Stimulated activated naive CD8-positive, alpha-beta T cell treated with anti-CD3 and anti-CD28 coated beads, Interleukin-15, amount 100 ng/mL, for 72 hours (primary cell): Measurements from ENCODE around the gene DKK2.
A peak's percentile ranks its signal among the peaks of the same experiment; 100 is the strongest.
"Not testable (repeated sequence)": the region's sequence is repeated elsewhere in the genome, so short reads cannot be mapped to it uniquely, and the experiment has no call there.

Source experiments
- ATAC-seq: fragments of 150-1000 bp; cut with Tn5 transposase; 2 replicates; pipeline ENCODE4 v1.10.0; 2021; ENCODE audit warnings: mild to moderate bottlenecking, moderate library complexity
- DNase-seq, 2 donors: peaks; one replicate each; pipeline ENCODE4 v3.0.0; 2021 to 2022
- H3K27ac Mint-ChIP-seq, 2 donors: one replicate each; pipeline ENCODE4 v1.8.0; 2022; ENCODE audit warnings: mild to moderate bottlenecking in 2 of 2, mixed read lengths in 2 of 2, moderate library complexity in 2 of 2
- H3K27me3 Mint-ChIP-seq: one replicate; pipeline ENCODE4 v1.8.0; 2022; ENCODE audit warnings: mixed read lengths
- H3K4me1 Mint-ChIP-seq: one replicate; pipeline ENCODE4 v1.8.0; 2022; ENCODE audit warnings: mild to moderate bottlenecking, mixed read lengths
- H3K4me3 Mint-ChIP-seq, 2 donors: one replicate each; pipeline ENCODE4 v1.8.0; 2022; ENCODE audit warnings: mild to moderate bottlenecking in 2 of 2, mixed read lengths in 2 of 2, moderate library complexity in 1 of 2
- H3K9me3 Mint-ChIP-seq, 2 donors: one replicate each; pipeline ENCODE4 v1.8.0; 2022; ENCODE audit warnings: mixed read lengths in 2 of 2

Gene DKK2

GRCh38 chr4:106981431-106981830 lies 54.7 kb downstream of the DKK2 start:
- H3K4me1 Mint-ChIP-seq = no peaks in the 10 kb centered on the region
- no peak overlapping the region for H3K4me3 Mint-ChIP-seq
- H3K27me3 Mint-ChIP-seq = no peaks in the 10 kb centered on the region
- DNase-seq (no peak), ATAC-seq (no peak)
- H3K27ac Mint-ChIP-seq = no peak overlapping the region
- peaks cover 0 to 7% of the 10 kb centered on the region in 2 donors for H3K9me3 Mint-ChIP-seq

- Mint-ChIP-seq H3K4me3 (no peak overlapping the region), H3K9me3 (peaks cover 4 to 19% of the 10 kb centered on the region in 2 donors), H3K27me3 (no peaks in the 10 kb centered on the region), H3K4me1 (no peaks in the 10 kb centered on the region), H3K27ac (no peak overlapping the region)
- DNase-seq = no peak
- ATAC-seq = no peak
Measured at GRCh38 chr4:106979476-106979875, 56.6 kb downstream of the DKK2 start.

GRCh38 chr4:106978046-106978774 lies 57.9 kb downstream of the DKK2 start:
- Mint-ChIP-seq H3K27me3 (no peaks in the 10 kb centered on the region), H3K4me3 (no peak overlapping the region), H3K9me3 (peaks cover 7 to 24% of the 10 kb centered on the region in 2 donors), H3K4me1 (no peaks in the 10 kb centered on the region), H3K27ac (no peak overlapping the region)
- DNase-seq = no peak
- ATAC-seq = no peak

- DNase-seq (no peak), ATAC-seq (no peak)
- H3K4me1 Mint-ChIP-seq = no peaks in the 10 kb centered on the region
- H3K9me3 Mint-ChIP-seq = peaks cover 7 to 30% of the 10 kb centered on the region in 2 donors
- no peak overlapping the region for H3K27ac Mint-ChIP-seq
- no peak overlapping the region for H3K4me3 Mint-ChIP-seq
- H3K27me3 Mint-ChIP-seq = no peaks in the 10 kb centered on the region
Measured at GRCh38 chr4:106971636-106972035, 64.5 kb downstream of the DKK2 start.

- Mint-ChIP-seq H3K27ac (no peak overlapping the region), H3K4me3 (no peak overlapping the region), H3K4me1 (no peaks in the 10 kb centered on the region), H3K9me3 (peaks cover 0 to 13% of the 10 kb centered on the region in 2 donors), H3K27me3 (no peaks in the 10 kb centered on the region)
- no peak for ATAC-seq
- no peak for DNase-seq
Measured at GRCh38 chr4:106967892-106968291, 68.2 kb downstream of the DKK2 start.

GRCh38 chr4:106953036-106953705 lies 82.9 kb downstream of the DKK2 start:
- Mint-ChIP-seq H3K4me1 (no peaks in the 10 kb centered on the region), H3K27ac (no peak overlapping the region), H3K4me3 (no peak overlapping the region), H3K9me3 (peaks cover 0 to 4% of the 10 kb centered on the region in 2 donors), H3K27me3 (no peaks in the 10 kb centered on the region)
- DNase-seq (no peak), ATAC-seq (no peak)

- ATAC-seq = no peak
- peaks cover 0 to 4% of the 10 kb centered on the region in 2 donors for H3K9me3 Mint-ChIP-seq
- no peak overlapping the region for H3K27ac Mint-ChIP-seq
- DNase-seq = no peak
- no peaks in the 10 kb centered on the region for H3K4me1 Mint-ChIP-seq
- no peak overlapping the region for H3K4me3 Mint-ChIP-seq
- H3K27me3 Mint-ChIP-seq = no peaks in the 10 kb centered on the region
Measured at GRCh38 chr4:106951891-106952290, 84.2 kb downstream of the DKK2 start.

- ATAC-seq (no peak), DNase-seq (no peak)
- H3K4me1 Mint-ChIP-seq = no peaks in the 10 kb centered on the region
- no peaks in the 10 kb centered on the region for H3K27me3 Mint-ChIP-seq
- no peak overlapping the region for H3K27ac Mint-ChIP-seq
- H3K9me3 Mint-ChIP-seq = no peaks in the 10 kb centered on the region
- no peak overlapping the region for H3K4me3 Mint-ChIP-seq
Measured at GRCh38 chr4:106941841-106942240, 94.3 kb downstream of the DKK2 start.

GRCh38 chr4:106930522-106930921 lies 105.6 kb downstream of the DKK2 start:
- H3K27me3 Mint-ChIP-seq = no peaks in the 10 kb centered on the region
- H3K9me3 Mint-ChIP-seq = peaks cover 0 to 6% of the 10 kb centered on the region in 2 donors
- ATAC-seq = no peak
- no peak overlapping the region for H3K27ac Mint-ChIP-seq
- DNase-seq = no peak
- no peaks in the 10 kb centered on the region for H3K4me1 Mint-ChIP-seq
- no peak overlapping the region for H3K4me3 Mint-ChIP-seq

- no peak overlapping the region for H3K27ac Mint-ChIP-seq
- no peaks in the 10 kb centered on the region for H3K27me3 Mint-ChIP-seq
- peaks cover 0 to 8% of the 10 kb centered on the region in 2 donors for H3K9me3 Mint-ChIP-seq
- H3K4me1 Mint-ChIP-seq = no peaks in the 10 kb centered on the region
- ATAC-seq (no peak), DNase-seq (no peak)
- no peak overlapping the region for H3K4me3 Mint-ChIP-seq
Measured at GRCh38 chr4:106929248-106929647, 106.9 kb downstream of the DKK2 start.

GRCh38 chr4:106914223-106914622 lies 121.9 kb downstream of the DKK2 start:
- ATAC-seq = no peak
- Mint-ChIP-seq H3K9me3 (peaks cover 3% of the 10 kb centered on the region in 2 donors), H3K27ac (no peak overlapping the region), H3K27me3 (no peaks in the 10 kb centered on the region), H3K4me1 (no peaks in the 10 kb centered on the region), H3K4me3 (no peak overlapping the region)
- no peak for DNase-seq

GRCh38 chr4:106909486-106910188 lies 126.5 kb downstream of the DKK2 start:
- Mint-ChIP-seq H3K4me1 (no peaks in the 10 kb centered on the region), H3K9me3 (peaks cover 3 to 7% of the 10 kb centered on the region in 2 donors), H3K27ac (no peak overlapping the region), H3K27me3 (no peaks in the 10 kb centered on the region), H3K4me3 (no peak overlapping the region)
- DNase-seq = no peak
- no peak for ATAC-seq

GRCh38 chr4:106908049-106908448 lies 128.1 kb downstream of the DKK2 start:
- DNase-seq, H3K4me1 Mint-ChIP-seq, ATAC-seq, H3K27me3 Mint-ChIP-seq, H3K27ac Mint-ChIP-seq, H3K9me3 Mint-ChIP-seq, H3K4me3 Mint-ChIP-seq: not testable (repeated sequence)

- Mint-ChIP-seq H3K9me3 (peaks cover 0 to 7% of the 10 kb centered on the region in 2 donors), H3K27me3 (no peaks in the 10 kb centered on the region), H3K27ac (no peak overlapping the region), H3K4me3 (no peak overlapping the region), H3K4me1 (no peaks in the 10 kb centered on the region)
- DNase-seq = no peak
- no peak for ATAC-seq
Measured at GRCh38 chr4:106907216-106907615, 128.9 kb downstream of the DKK2 start.

GRCh38 chr4:106906728-106907127 lies 129.4 kb downstream of the DKK2 start:
- Mint-ChIP-seq H3K27me3 (no peaks in the 10 kb centered on the region), H3K27ac (no peak overlapping the region), H3K4me1 (no peaks in the 10 kb centered on the region), H3K4me3 (no peak overlapping the region), H3K9me3 (peaks cover 0 to 7% of the 10 kb centered on the region in 2 donors)
- no peak for DNase-seq
- ATAC-seq = no peak

GRCh38 chr4:106898621-106899230 lies 137.4 kb downstream of the DKK2 start:
- Mint-ChIP-seq H3K27ac (no peak overlapping the region), H3K4me3 (no peak overlapping the region), H3K9me3 (peaks cover 6 to 11% of the 10 kb centered on the region in 2 donors), H3K4me1 (no peaks in the 10 kb centered on the region), H3K27me3 (no peaks in the 10 kb centered on the region)
- peak; percentile 2 to 13 for DNase-seq
- peak; percentile 61 for ATAC-seq
